Medulla oblongata (tissue), 1 donor: ENCODE measurements around the gene SERAC1.
A peak's percentile ranks its signal among the peaks of the same experiment; 100 is the strongest.
"Not testable (repeated sequence)": the region's sequence is repeated elsewhere in the genome, so short reads cannot be mapped to it uniquely, and the experiment has no call there.

ENCODE experiments used
- DNase-seq: peaks from one replicate; pipeline ENCODE4 v3.0.0-alpha.2; 2015; ENCODE audit errors: extremely low spot score

The SERAC1 gene

DNA sequence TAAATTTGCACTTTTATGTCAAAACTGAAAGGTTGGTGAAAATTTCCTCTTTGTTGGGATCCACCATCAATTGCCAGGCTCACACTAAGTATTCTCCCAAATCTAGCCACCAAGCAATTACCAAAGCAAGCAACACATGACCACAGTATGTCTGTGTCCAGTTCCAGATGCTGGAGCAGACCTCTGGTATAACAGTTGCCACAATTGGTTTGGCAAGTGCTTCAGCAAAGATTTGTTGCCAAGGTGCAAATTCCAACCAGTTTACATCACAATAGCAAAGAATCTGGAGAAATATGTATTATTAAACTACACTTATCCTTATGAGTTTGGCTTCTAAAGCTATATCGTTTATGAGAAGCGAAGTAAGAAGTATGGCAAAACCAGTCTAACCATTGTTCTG is 6.5 kb upstream of the SERAC1 start:
- DNase-seq = no peak

DNA sequence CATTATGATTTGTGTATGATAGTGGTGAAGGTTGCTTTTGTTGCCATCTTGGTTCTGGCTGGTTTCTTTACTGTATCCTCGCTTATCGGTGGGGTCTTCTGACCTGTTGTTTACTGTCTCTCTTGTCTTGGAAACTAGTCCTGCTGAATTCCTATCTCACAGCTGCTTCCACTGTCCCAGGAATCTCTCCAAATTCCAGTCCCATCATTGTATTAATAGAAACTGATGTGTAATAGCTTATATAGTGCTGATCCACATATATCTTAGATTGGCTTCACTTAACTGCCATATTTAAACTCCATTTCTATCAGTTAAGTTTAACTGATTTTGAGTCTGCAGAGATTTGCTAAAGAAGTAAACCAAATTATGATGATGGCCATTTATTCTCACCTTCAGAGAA is 6.0 kb upstream of the SERAC1 start:
- DNase-seq = no peak

- DNase-seq = no peak
These were observed 3.9 kb upstream of the SERAC1 start for GRCh38 chr6:158172001-158172400.

DNA sequence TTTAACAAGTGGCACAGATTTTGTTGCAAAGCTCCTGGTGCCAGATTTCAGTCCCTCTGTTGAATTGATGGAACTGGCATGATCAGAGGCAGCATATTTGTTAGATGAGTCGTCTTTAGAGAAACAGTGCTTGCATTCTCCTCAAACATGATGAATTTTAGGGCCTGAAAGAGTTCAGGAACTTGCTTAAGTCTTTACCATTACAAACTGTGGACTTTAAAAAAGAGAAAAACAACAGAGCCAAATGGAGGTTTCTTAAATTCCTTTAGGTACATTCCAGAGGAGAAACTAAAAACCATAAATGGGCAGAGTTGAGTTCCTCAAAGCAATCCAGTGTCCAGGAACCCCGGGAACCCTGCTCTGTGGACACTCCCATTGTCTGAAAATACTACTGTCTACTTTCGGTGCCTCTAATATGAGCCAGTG is 2.6 kb upstream of the SERAC1 start:
- peak; percentile 38 for DNase-seq

- not testable (repeated sequence) for DNase-seq
These were observed 1.6 kb upstream of the SERAC1 start for GRCh38 chr6:158169634-158170033.

DNA sequence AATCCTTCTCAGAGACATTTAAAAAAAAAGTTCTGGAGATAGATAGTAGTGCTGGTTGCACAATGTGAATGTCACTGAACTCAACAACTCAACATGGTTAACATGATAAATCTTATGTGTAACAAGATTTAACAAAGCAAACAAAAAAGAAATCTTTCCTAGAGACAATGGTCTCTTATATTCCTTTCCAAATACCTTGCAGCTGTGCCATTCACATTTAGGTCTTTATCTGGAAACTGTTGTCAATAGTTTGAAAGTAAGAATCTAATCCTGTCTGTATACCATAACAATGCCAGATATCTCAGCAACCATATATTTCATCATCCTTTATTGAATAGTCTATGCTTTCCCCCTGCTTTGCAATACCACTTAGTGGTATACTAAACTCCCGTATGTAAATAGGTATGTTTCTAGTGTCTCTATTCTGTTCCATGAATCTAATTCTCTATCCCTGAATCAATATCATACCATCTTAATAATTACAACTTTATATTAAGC is 2.1 kb downstream of the SERAC1 start:
- DNase-seq = no peak

DNA sequence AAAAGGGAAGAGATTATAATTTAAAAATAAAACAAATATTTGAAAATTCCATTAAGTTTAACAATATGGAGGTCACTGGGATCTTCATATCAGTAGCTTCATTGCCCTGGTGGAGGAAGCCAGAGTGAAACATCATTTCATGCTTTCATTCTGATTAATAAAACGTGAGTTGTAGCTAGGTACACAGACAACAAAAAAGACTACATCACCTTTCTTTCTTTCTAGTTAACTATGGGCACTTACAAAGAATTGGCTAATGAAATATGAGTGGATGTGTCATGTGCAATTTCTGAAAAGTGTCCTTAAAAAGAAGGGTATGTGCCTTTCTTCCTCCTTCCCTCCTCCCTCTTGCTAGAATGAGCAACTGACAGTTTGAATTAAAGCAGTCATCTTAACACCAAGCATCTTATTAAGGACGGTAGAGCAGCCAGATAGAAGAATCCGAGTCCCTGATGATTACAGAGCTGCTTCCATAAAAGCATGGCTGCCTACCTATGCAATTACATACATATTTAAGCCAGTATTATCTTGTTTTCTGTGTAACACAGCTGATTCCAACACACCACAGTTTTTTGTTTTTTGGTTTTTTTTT is 3.4 kb downstream of the SERAC1 start:
- no peak for DNase-seq

DNA sequence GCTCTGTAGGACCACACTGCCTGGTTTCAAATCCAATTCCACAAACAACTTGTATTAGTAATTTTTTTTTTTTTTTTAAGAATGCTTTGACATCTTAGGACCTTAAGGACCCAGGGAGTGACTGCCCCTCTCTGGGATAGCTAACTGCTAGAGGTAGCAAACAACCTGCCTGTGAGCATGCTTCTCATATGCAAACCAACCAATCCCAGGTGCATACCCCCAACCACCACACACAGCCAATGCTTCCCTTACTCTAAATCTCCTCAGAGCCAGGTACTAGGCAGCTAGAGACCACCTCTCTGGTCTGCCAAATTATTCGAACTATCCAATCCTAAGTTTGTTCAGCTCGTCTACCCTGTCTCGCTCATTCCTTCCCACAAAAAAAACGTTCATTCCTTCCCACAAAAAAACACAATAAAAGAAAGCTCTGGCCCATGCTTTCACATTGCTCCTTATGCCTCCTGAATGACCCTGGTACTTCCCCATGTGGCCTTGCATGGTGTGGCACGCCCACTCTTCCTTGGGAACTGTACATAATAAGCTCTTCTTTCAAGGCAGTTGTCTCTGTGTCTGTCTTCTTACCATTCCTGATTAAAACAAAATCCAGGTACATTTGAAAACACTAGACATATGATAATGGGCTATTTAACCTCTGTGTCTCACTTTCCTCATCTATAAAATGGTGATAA is 6.4 kb downstream of the SERAC1 start:
- DNase-seq = no peak

- no peak for DNase-seq
These were observed 7.0 kb downstream of the SERAC1 start for GRCh38 chr6:158160932-158161539.

DNA sequence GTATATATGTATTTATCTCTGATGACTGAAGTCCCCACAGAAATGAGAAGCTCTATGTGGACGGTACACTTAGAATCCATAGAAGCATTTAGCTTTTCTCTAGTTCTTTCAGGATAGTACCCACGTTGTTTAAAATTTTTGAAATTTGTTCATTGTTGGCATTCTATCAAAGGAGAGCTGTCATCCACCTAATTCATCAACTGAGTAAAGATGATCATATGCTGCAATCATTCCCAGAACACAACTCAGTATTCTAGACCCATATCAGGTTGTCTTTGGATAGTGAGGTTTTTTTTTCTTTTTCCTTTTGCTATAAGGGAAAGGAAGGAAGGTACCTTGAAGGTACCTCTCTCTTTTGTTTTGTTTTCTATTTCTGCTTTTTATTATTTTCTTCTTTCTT is 9.3 kb downstream of the SERAC1 start:
- no peak for DNase-seq

DNA sequence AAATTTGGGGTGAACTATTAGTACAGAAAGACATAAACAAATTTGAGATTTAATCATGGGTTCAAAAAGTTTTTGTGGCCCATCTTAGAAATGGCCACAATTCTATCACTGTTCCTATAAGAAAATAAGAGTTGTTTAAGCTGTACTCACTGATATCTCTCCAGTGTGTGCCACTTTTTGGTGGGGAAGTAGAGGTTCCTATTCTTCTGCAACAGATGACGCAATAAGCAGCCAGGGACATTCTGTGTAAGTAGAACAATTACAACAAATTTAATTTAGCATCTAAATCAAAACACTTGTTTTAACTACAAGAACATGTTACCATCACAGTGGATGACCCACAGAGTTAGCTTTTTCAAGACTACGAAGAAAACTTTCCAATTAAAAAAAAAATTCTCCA is 9.9 kb downstream of the SERAC1 start:
- DNase-seq = no peak

DNA sequence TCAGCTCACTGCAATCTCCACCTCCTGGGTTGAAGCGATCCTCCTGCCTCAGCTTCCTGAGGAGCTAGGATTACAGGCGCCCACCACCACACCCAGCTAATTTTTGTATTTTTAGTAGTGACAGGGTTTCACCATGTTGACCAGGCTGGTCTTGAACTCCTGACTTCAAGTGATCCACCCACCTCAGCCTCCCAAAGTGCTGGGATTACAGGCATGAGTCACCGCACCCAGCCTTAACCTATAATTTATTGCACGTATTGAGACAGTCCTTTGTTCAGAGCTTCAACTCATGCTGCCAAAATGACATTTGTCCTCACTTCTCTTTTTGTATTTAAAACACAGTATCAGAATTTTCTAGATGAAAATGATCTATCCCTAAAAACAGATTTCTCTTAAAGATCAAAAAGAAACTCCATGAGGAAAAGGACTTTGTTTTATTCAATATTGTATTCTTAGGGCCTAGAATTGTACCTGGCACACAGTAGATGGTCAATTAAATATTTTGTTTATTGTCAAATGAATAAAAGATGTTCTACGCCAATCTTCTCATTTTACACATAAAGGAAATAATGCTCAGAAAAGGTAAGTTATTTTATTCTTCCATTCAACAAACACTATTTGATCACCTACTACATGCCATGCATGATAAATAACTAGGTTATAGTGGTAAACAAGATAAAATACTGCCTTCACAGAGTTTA is 10.8 kb downstream of the SERAC1 start:
- DNase-seq = no peak

DNA sequence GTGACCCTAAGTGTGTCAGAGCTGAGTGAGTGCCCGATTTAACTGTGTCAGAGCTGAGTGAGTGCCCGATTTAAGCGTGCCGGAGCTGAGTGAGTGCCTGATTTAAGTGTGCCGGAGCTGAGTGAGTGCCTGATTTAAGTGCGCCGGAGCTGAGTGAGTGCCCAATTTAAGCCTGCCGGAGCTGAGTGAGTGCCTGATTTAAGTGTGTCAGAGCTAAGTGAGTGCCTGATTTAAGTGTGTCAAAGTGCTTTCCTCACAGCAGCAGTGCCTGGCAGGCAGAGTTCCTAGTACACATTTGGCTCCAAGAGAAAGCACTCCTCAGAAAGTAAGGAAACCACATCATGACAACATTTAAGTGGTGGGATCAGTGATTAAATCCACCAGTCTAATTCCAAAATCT is 13.2 kb downstream of the SERAC1 start:
- no peak for DNase-seq

DNA sequence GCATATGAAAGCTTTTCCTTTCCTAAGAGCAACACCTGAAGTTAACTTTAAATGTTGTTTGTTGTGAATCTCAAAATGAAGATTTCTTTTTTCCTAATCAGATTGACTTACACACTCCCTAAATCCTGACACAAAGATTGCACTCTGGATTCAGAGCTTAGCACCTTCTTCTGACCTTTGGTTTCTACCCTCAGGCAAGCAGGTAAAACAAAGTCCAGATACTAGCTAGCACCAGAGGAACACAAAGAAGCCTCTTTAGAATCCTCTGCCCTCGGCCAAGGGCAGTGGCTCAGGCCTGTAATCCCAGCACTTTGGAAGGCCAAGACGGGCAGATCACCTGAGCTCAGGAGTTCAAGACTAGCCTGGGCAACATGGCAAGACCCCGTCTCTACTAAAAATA is 14.5 kb downstream of the SERAC1 start:
- no peak for DNase-seq

DNA sequence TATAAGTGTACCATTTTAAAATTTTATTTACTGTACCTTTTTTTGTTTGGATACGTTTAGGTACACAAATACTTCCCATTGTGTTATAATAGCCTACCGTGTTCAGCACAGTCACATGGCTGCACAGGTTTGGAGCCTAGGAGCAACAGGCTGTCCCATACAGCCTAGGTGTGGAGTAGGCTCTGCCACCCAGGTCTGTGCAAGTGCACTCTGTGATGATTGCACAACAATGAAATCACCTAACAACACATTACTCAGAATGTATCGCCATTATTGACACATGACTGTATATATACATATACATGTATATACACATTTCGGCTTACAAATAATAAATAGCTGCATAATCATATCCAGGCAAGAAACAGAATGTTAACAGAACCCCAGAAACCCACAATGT is 15.4 kb downstream of the SERAC1 start:
- no peak for DNase-seq

- not testable (repeated sequence) for DNase-seq
These were observed 16.0 kb downstream of the SERAC1 start for GRCh38 chr6:158152025-158152424.

DNA sequence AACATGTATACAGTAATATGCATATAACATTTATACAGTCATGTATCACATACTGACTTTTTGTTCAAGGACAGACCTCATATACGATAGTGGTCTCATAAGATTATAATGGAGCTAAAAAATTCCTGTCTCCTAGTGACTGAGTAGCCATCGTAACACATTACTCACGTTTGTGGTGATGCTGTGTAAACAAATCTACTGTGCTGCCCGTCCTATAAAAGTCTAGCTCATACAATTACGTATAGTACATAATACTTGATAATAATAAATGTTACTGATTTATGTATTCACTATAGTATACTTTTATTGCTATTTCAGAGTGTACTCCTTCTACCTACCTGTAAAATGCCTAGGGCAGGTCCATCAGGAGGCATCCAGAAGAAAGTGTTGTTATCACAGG is 17.4 kb downstream of the SERAC1 start:
- DNase-seq = no peak

GRCh38 chr6:158149641-158150040 is 18.4 kb downstream of the SERAC1 start:
- DNase-seq = no peak

DNA sequence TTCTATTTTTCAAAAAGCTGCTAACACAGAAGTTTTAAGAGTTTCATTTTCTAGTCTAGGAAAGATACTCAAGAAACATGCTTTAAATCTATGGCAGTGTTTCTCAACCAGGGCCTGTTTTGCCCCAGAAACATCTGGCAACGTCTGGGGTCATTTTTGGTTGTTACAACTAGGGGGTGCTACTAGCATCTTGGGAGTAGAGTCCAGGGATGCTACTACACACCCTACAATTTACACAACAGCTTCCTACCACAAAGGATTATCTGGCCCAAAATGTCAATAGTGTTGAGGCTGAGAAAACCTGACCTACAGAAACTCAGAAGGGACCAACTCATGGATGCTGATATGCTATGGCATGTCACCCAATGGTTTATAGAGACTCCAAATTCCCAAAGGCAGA is 24.4 kb downstream of the SERAC1 start:
- no peak for DNase-seq

DNA sequence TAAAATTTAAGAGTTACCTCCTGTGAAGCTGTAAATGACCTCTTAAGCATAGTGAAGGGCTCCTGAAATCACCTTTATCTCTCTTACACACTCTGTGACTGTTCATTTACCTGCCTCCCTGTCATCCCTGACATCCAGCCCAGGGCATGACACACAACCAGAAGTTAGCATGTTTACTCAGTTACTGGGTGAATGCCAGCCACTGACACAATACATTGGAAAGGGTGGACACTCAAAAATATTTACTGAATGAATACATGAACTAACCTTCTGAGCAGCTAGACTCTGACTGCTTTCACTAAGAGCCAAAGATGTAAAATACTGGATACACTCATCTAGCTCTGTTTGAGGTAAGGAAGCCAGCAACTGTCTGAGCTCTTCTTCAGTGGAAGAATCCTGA is 25.3 kb downstream of the SERAC1 start:
- DNase-seq = no peak

- no peak for DNase-seq
These were observed 36.1 kb downstream of the SERAC1 start for GRCh38 chr6:158131926-158132325.

DNA sequence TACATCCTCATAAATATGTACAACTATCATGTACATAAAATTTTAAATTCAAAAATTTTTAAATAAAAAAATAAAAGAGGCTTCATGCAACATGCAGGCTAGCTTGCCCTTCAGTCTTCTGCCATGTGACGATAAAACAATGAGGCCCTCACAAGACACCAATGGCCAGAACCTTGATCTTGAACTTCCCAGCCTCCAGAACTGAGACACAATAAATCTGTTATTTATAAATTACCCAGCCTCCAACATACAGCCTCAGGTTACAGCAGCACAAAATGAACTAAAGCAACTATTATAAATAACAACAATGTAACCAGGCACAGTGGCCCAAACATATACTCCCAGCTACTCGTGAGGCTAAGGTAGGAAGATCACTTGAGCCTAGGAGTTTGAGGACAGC is 42.8 kb downstream of the SERAC1 start:
- DNase-seq = no peak

DNA sequence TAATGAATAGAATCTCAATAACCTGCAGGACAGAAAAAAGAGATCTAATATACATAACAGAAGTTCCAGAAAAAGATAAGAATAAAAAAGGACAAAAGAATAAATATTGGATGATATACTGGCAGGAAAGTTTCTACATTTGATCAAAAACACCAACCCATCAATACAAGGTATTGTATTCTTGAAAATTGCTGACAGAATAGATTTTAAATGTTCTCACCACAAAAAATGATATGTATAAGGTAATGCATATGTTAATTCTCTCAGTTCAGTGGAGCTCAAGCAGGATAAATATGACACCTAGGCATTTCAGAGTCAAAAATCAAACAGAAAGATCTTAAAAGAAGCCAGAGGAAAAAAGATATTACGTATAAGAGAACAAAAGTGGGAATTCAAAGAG is 43.8 kb downstream of the SERAC1 start:
- DNase-seq = no peak
